OCI-M2 (cell line): Measurements from ENCODE around the gene PLXNB3.
"Not testable (repeated sequence)": the region's sequence is repeated elsewhere in the genome, so short reads cannot be mapped to it uniquely, and the experiment has no call there.

ENCODE experiments used
- DNase-seq: peaks from one replicate; lab custom pipeline; 2025; ENCODE audit not compliant: unreplicated experiment; lab: John Stamatoyannopoulos, UW

Gene PLXNB3

DNA sequence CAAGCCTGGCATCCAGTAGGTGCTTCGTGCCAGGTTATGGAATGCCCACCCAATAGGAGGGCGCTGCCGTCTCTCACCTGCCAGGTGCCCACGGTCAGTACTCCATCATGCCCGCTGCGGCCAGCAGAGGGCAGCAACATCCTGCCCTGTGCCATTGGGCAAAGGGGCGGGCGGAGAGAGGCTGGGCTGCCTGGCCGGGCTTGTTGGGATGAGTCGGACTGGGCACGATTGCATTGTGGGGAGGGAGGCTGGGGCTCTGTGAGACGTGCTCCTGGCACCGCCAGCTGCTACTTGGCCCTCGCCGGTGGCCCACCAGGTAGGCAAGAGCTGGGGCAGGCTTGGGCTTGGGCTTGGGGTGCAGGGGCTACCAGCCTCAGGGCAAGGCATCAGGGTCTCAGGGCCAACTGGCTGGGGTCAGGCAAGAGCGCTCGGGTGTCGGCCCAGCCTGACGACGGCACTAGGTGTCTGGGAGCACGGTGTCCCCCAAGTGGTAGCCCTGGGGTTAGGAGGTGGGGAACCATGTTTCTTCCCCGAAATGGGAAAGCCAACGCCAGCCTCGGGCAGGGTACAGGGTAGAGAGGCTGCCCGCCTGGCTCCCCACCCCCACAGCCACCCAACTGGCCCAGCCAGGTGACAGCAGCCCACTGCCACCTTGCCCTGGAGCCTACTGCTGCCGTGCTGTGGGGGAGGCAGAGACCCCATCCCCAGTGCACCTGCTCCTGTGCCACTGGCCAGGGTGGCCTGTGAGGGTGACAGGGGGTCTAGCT, at the start of gene PLXNB3:
TSS of gene PLXNB3 (plus strand) at position 261 of the 767 bp plus-strand sequence. CDS start 1,287 bp downstream, outside the sequence.
- no peak for DNase-seq

DNA sequence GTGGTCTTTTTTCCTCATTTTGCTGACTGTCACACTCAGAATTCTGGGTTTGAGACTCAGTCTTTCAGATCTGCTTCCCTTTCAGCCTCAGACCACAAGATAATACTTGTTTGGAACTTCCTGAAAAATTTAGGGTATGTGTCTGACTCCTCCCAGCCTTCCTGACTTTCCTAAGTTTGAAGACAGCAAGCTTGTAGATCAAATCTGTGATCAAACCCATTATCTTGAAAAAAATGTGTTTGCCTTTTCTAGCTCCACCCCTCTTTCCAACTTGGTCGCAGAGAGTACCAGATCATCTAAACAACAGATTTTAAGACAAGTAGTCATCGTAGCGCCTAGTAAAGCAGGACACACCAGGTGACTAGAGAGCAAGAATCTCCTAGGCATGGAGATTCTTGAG, 49.8 kb upstream of the PLXNB3 start:
- DNase-seq, result no peak

DNA sequence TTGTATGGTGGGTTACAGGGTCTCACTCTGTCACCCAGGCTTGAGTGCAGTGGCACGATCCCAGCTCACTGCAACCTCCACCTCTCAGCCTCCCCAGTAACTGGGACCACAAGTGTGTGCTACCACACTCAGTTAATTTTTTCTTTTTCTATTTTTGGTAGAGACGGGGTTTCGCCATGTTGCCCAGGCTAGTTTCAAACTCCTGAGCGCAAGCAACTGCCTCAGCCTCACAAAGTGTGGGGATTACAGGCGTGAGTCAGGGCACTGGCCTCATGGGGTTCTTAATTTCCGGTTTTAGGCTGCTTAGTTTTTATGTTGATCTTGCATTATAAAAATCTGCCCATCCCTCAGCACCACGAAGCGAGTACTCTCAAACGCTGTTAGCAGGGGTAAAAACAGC, 46.6 kb upstream of the PLXNB3 start:
- DNase-seq, result no peak

DNA sequence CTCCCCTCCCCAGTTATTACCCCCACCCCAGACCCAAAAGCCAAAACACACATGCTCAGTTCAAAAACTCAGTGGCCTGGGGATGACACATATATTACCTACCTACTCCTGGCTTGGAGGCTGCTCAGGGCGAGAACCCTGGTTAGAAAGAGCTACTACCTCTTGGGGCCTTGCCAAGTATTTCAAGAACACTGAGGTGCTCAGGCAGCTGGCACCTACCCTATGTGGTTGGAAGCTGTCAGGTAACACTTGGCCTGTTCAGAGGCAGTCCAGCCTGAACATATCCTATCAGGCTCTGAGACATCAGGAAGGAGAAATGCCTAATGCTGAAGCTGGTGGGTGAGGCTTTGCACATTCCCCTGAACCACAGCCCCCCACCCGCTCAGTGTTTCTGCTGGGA, 44.8 kb upstream of the PLXNB3 start:
- no peak for DNase-seq

DNA sequence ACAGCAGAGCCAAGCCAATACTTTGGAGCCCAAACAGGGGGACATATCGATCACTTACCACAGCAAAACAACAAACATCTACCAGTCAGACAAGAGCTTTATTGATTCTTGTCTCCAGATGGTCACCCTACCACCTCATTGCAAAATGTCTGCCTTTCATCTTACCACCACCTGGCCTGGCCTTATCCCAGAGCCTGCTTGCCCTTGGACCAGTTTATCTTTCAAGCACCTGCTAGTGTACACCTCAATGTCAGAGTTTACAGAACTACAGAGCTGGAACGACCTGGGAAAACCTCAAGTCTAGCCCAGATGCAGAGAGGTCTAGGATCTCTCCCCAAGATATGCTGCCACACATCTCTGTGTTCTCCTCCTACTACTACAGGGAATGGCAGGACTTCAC, 44.3 kb upstream of the PLXNB3 start:
- no peak for DNase-seq

DNA sequence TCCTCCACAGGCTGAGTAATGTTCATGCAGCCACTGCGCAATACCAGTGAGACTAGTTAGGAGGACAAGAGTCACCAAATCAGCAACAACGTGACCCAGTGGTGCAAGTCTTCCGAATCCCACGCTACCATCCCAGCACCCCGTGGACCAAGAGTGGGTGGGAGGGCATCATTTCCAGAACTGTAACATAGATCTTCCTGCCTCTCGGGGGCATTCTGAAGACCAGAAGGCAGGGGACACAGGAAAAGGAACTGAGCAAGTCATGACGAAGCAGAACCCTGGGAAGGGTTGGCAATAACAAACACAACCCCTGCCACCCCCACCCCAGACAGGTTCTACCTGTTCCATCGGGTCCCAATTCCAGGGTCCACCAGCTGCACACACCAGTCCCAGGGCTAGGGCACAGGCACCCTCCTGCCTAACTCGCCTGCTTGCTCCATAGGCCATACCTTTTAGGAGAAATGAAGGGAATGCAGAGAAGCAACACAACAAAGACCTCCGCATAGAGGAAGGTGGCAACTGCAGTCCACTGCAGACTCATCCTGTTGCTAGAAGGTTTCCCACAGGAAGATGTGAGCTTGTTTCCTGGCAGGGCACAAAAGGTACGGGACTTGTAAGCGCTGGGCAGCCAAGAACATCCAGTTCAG, 41.2 kb upstream of the PLXNB3 start:
- DNase-seq, result no peak

DNA sequence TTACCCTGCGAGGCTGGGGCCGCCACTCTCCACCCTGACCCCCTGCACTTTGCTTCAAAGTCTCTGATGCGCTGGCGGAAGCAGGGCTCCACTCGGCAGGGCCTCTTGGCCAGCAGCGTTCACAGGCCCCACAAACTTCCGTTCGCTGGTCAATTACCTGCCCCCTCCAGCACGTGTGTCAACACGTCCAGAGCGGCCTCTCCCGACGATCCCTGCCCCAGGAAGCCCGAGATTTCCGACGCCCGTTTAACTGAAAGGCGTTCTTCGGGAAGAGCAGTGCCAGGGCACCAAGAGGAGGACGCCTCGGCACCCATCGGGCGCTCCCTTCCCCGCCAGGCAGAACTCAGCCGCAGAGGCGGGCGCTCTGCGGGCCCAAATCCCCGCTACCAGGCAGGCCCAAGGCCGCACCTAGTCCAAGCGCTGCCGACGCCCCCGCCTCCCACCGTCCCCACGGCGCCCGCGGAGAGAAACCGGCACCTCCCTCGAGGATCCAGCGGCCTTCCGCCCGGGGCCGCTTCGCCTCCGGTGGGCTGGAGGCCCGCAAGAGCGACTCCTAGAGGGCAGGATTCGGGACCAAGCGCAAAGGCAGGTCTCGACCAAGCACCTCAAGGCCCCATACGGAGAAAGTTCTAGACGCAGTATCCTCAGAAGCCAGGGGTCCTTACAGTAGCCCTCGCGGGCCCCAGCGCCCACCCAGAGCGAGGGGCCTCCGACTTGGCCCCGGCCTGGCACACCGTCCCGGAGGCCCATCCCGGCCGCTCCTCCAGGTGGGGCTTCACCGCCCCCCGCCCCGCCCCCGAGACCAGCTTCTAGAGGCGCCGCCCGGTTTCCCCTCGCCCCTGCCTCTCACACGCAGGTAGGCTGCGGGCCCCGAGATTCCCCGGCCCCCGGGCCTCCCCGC, 40.4 kb upstream of the PLXNB3 start:
- no peak for DNase-seq

DNA sequence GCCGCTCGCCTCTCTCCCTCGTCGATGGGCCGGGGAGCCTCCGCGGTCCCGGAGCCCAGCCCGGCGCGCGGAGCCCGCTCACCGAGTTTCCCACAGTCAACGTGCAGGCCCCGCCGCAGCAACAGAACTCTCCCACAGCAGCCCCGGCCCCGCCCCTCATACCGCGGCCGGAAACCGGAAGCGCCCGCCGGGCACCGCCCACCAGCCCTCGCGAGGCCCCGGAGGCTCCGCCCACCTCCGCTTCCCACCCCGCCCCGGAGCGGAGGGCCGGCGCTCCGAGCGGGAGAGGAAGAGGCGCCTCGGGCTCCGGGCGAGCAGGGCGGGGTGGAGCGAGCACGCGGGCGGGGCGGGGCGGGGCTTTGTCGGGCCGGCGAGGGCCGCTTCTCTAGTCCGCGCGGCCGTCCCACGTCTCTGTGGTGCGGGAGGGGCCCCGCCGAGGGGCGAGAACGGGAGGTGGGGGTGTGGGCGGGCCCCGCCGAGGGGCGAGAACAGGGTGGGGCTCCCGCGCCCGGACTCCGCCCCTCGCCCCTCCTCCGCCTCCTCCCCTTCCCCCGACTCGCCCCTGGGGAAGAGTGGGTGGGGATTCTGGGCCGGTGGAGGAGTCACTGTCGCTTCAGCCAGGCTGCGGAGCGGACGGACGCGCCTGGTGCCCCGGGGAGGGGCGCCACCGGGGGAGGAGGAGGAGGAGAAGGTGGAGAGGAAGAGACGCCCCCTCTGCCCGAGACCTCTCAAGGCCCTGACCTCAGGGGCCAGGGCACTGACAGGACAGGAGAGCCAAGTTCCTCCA, 39.6 kb upstream of the PLXNB3 start, which contains the start of the genes ABCD1 and BCAP31:
TSS of gene ABCD1 (plus strand) at position 605 of the 787 bp plus-strand sequence. CDS start 411 bp downstream, outside the sequence.
TSS of gene BCAP31 (minus strand) at position 136 of the 787 bp plus-strand sequence. CDS start 1,143 bp downstream, outside the sequence.
- no peak for DNase-seq

DNA sequence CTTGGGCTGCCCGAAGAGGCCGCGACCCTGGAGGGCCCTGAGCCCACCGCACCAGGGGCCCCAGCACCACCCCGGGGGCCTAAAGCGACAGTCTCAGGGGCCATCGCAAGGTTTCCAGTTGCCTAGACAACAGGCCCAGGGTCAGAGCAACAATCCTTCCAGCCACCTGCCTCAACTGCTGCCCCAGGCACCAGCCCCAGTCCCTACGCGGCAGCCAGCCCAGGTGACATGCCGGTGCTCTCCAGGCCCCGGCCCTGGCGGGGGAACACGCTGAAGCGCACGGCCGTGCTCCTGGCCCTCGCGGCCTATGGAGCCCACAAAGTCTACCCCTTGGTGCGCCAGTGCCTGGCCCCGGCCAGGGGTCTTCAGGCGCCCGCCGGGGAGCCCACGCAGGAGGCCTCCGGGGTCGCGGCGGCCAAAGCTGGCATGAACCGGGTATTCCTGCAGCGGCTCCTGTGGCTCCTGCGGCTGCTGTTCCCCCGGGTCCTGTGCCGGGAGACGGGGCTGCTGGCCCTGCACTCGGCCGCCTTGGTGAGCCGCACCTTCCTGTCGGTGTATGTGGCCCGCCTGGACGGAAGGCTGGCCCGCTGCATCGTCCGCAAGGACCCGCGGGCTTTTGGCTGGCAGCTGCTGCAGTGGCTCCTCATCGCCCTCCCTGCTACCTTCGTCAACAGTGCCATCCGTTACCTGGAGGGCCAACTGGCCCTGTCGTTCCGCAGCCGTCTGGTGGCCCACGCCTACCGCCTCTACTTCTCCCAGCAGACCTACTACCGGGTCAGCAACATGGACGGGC, 38.8 kb upstream of the PLXNB3 start:
- no peak for DNase-seq

DNA sequence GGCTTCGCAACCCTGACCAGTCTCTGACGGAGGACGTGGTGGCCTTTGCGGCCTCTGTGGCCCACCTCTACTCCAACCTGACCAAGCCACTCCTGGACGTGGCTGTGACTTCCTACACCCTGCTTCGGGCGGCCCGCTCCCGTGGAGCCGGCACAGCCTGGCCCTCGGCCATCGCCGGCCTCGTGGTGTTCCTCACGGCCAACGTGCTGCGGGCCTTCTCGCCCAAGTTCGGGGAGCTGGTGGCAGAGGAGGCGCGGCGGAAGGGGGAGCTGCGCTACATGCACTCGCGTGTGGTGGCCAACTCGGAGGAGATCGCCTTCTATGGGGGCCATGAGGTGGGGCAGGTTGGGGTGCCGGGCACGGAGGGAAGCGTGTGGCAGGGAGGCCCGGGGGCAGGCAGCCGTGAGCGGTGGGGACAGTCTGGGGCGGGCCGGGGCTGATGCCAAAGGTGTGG, 38.2 kb upstream of the PLXNB3 start:
- no peak for DNase-seq

DNA sequence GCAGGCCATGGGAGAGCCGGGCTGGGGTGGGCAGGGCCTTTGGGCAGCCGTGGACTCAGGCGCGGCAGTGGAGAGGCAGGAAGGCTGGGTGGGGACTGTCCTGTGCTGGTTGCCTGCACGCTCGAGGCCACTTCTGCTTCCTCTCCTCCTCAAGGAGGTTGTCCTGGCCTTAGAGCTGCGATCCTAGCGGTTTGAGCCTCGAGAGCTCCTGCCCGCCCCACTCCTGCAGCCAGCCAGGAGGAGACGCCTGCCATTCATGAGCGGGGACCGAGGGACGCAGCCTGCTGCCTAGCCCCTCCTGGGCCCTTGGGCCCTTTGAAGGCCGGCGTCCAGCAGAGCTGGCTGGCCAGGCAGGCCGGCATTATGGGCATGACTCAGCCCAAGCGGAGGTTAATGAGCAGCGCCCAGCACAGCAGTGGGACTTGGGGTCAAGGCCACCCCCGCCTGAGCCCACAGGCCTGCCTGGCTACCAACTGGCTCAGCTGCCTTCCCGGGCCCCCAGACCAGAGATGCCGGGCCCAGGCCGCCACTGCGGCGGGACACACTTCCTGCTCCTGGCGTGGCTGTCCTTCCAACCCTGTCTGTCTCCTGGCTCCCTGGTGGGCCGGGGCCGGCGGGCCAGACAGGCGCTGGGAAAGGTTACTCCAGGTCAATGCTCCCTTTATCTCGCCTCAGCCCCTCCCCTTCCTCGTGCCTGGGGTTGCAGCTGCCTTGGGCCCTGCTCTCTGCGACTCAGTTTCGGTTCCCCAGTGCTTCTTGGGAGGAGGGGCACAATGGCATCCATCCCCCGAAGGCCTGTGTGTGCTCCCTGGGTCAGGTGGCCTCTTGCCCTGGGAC, 37.5 kb upstream of the PLXNB3 start:
- no peak for DNase-seq

DNA sequence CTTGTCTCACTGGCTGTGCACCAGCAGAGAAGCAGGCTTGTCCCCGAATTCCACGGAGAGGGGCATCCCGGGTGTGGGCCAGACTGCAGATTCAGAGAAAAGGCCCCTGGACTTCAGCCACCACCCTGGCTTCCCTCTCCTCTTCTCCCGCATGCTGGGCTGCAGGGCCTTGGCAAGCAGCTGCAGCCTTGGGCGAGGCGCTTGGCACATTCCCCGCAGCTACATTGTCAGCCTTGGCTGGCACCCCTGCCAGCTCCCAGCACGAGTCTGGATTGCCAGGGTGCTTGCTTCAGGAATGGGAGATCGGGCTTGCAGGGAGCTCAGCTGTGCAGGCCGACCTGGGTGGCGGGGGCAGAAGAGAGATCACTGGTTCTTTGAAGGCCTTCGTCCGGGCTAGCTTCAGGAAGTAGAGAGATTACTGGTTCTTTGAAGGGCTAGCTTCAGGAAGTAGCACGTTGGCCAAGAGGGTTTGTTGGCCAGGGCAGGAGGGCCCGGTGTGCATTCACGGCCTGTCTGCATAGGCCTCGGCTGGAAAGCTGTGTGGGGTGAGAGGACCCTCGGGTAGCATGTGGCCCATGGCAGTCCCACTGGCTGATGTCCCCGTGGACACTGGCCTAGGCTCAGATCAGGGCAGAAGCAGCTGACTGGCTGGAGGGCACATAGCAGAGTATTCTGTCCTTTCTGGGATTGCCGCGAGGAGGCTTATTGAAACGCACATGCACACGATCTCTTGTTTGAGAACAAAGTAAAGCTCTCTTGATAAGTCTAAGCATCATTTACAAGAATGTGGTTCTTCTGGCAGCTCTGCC, 36.7 kb upstream of the PLXNB3 start:
- DNase-seq, result no peak

DNA sequence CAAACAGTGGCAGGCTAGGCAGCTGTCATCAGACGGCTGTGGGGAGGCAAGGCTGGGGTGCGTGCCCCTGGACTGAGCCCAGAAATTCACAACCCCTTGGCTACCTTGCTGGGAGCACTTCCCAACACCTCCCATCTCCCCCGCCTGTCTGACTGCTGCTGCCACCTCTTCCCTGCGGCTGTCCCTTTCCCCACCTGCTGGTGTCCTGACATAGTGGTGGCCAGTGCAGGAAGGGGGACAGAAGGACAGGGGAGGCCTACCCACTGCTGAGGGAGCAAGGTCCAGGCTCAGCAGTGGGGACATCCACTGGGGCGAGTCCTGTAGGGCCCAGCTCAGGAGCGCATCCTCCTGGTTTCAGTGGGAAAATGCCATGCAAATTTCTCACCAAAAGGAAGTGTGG, 36.0 kb upstream of the PLXNB3 start:
- no peak for DNase-seq

DNA sequence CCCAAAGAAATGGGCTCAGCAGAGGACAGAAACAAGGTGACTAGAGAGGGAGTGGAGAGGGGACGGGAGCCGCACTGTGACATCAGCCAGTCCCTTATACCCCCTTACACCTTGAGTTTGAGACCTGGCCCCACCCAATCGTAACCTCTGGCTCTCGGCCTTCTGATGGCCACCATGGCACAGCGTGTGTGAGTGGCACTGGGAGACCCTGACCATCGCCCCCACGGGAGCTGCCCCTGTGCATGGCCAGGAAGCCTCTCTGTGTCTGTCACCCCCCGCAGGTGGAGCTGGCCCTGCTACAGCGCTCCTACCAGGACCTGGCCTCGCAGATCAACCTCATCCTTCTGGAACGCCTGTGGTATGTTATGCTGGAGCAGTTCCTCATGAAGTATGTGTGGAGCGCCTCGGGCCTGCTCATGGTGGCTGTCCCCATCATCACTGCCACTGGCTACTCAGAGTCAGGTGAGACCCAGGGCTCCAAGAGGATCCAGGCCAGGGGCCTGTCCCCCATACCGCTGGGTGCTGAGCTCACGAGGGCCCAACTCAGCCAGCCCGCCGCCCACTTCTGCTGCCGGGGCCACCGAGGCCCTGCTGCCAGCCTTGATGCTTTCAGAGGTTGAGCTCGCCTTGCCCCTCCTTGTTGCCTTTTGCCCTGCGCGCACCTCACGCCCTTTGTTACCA, 35.0 kb upstream of the PLXNB3 start:
- DNase-seq, result no peak

DNA sequence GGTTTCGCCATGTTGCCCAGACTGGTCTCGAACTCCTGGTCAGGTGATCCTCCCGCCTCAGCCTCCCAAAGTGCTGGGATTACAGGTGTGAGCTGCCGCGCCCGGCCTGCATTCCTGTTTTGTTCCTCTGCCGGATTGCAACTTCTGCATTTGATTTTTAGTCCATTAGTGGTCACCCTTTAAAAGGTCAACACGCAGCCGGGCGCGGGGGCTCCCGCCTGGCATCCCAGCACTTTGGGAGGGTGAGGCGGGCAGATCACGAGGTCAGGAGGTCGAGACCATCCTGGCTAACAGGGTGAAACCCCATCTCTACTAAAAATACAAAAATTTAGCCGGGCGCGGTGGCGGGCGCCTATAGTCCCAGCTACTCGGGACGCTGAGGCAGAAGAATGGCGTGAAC, 33.9 kb upstream of the PLXNB3 start:
- DNase-seq, result not testable (repeated sequence)

DNA sequence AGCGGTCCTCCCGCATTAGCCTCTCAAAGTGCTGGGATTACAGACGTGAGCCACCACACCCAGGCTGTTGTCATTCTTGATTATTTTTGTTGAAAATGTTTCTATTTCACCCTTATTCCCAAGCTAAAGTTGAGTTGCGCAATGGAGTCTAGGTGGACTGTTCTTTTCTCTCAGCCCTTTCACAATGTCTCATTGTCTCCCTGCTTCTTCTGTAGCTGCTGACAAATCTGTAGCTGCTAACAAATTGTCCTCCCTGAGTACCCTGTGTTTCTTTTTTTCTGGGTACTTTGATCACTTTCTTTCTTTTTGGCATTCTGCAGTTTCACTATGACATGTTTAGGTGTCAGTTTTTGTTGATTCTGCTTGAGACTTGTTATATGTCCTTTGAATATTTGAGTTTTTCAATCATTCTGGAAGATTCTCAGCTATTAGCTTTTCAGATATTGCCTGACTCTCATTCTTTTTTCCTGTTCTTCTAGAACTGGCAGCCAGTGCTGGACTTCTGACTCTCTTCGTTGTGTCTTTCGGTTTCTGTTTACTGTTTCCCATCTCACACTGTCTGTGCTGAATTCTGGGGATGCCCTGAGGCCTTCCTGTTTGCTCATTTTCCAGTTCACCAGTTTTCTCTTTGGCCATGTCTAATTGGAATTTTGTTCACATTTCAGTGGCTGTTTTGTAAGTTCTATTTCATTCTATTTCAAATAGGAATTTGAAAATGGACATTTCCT, 32.8 kb upstream of the PLXNB3 start:
- no peak for DNase-seq

DNA sequence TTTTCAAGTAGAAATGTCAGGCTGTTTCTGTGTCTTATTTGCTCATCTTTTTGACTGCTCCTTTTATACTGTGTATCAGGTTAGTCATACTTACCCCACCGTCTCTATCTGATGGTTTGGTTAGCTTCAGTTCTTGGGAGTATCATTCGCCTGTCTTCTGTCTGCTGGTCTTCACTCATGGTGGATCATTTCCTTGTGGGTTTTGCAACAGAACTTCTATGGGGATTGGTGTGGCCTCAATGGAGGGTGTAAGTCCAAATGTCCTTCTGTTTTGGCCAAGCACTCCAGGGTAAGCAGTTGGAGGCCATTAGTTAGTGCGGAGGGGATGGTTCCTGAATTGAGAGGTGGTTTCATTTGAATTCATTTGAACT, 32.2 kb upstream of the PLXNB3 start:
- DNase-seq, result no peak
